ENCODE measurements around the gene ZBTB43.
"Not testable (repeated sequence)": the region's sequence is repeated elsewhere in the genome, so short reads cannot be mapped to it uniquely, and the experiment has no call there.

Gene ZBTB43

DNA sequence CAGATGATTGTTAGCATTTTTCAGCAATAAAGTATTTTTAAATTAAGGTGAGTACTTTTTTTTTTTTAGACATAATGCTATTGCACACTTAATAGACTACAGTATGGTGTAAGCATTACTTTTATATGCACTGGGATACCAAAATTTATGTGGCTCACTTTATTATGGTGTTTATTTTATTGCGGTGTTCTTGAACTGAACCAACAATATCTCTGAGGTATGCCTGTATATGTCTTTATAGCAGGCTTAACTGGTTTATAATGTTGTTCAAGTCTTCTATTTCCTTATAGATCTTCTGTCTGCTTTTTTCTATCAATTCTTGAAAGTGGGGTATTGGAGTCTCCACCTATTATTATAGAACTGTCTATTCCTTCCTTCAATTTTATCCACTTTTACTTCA lies 18.0 kb downstream of the ZBTB43 start:
- Histone ChIP-seq H3K27ac (ENCODE audit: low read depth, low read length) (no peak overlapping the region), H3K4me2 (ENCODE audit: low read depth, low read length, poor library complexity, severe bottlenecking) (no peak overlapping the region), H3K9ac (ENCODE audit: low read length) (no peak overlapping the region), H3K9me2 (replicated peaks; ENCODE audit: insufficient read depth, low read length) (no peaks in the 10 kb centered on the region), H3K4me3 (ENCODE audit: insufficient read depth, low read length, poor library complexity, severe bottlenecking) (no peak overlapping the region), H3K9me3 (ENCODE audit: insufficient read depth, low read length) (peaks cover 9% of the 10 kb centered on the region; the same call in 1 of the 2 replicates), H3K36me3 (ENCODE audit: low read length) (peaks cover 19% of the 10 kb centered on the region), H3K27me3 (ENCODE audit: low read length) (no peaks in the 10 kb centered on the region), H3F3A (ENCODE audit: insufficient read depth) (0 out of 2 replicates have a peak, but pooled peaks cover 5% of the 10 kb centered on the region), H3K79me2 (ENCODE audit: insufficient read depth, low read length) (peaks cover 24% of the 10 kb centered on the region), H2AFZ (ENCODE audit: low read depth, low read length, severe bottlenecking) (no peak overlapping the region), H4K20me1 (ENCODE audit: low read depth, low read length) (no peaks in the 10 kb centered on the region)
- TF ChIP-seq, protein P1, sequence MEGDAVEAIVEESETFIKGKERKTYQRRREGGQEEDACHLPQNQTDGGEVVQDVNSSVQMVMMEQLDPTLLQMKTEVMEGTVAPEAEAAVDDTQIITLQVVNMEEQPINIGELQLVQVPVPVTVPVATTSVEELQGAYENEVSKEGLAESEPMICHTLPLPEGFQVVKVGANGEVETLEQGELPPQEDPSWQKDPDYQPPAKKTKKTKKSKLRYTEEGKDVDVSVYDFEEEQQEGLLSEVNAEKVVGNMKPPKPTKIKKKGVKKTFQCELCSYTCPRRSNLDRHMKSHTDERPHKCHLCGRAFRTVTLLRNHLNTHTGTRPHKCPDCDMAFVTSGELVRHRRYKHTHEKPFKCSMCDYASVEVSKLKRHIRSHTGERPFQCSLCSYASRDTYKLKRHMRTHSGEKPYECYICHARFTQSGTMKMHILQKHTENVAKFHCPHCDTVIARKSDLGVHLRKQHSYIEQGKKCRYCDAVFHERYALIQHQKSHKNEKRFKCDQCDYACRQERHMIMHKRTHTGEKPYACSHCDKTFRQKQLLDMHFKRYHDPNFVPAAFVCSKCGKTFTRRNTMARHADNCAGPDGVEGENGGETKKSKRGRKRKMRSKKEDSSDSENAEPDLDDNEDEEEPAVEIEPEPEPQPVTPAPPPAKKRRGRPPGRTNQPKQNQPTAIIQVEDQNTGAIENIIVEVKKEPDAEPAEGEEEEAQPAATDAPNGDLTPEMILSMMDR (IDR thresholded peaks at IDR 0.05; ENCODE audit: insufficient read depth, low read length, poor library complexity, severe bottlenecking): no peak

DNA sequence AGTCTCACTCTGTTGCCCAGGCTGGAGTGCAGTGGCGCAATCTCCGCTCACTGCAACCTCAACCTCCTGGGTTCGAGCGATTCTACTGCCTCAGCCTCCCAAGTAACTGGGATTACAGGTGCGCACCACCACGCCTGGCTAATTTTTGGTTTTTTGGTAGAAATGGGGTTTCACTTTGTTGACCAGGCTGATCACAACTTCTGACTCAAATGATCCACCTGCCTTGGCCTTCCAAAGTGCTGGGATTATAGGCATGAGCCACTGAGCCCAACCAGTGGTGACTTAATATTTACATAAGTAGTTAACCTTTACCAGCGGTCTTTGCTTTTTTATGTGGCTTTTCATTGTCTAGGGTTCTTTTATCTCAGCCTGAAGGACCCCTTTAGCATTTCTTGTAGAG lies 19.2 kb downstream of the ZBTB43 start:
- H3K4me3 ChIP-seq (ENCODE audit: insufficient read depth, low read length, poor library complexity, severe bottlenecking); H3K9me3 ChIP-seq (ENCODE audit: insufficient read depth, low read length); H3F3A ChIP-seq (ENCODE audit: insufficient read depth); H3K27ac ChIP-seq (ENCODE audit: low read depth, low read length); H3K4me2 ChIP-seq (ENCODE audit: low read depth, low read length, poor library complexity, severe bottlenecking); H3K27me3 ChIP-seq (ENCODE audit: low read length); H2AFZ ChIP-seq (ENCODE audit: low read depth, low read length, severe bottlenecking); H3K9me2 ChIP-seq (replicated peaks; ENCODE audit: insufficient read depth, low read length); H4K20me1 ChIP-seq (ENCODE audit: low read depth, low read length); H3K9ac ChIP-seq (ENCODE audit: low read length): not testable (repeated sequence)
- H3K36me3 ChIP-seq (ENCODE audit: low read length): peaks cover 12% of the 10 kb centered on the region
- peaks cover 15% of the 10 kb centered on the region for H3K79me2 ChIP-seq (ENCODE audit: insufficient read depth, low read length)

DNA sequence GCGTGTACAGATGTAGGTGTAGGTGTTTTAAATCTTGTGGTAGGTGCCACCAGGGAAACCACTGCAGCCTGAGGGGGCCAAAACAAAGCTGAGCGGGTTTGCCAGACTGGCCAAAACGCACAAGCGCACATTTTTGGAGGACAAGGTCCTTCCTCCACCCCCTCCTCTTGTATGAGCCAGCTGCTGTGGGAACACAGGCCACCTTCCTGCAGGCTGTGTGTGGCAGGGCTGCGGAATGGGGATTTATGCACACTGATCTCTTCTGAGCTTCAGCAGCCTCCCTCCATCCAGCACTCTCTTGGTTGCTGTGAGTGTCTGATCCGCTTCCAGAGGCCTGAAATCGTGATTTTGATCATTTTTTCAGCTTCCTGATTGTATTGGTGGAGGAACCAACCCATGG lies 22.4 kb downstream of the ZBTB43 start:
- no peaks in the 10 kb centered on the region for H3K9me2 ChIP-seq (replicated peaks; ENCODE audit: insufficient read depth, low read length)
- no peak overlapping the region for H3K27ac ChIP-seq (ENCODE audit: low read depth, low read length)
- H3K27me3 ChIP-seq (ENCODE audit: low read length): no peaks in the 10 kb centered on the region
- H3K4me2 ChIP-seq (ENCODE audit: low read depth, low read length, poor library complexity, severe bottlenecking): no peak overlapping the region
- no peaks in the 10 kb centered on the region for H3K36me3 ChIP-seq (ENCODE audit: low read length)
- no peaks in the 10 kb centered on the region for H3K9me3 ChIP-seq (ENCODE audit: insufficient read depth, low read length)
- no peaks in the 10 kb centered on the region for H4K20me1 ChIP-seq (ENCODE audit: low read depth, low read length)
- H2AFZ ChIP-seq (ENCODE audit: low read depth, low read length, severe bottlenecking): no peak overlapping the region
- no peaks in the 10 kb centered on the region for H3K79me2 ChIP-seq (ENCODE audit: insufficient read depth, low read length)
- H3K9ac ChIP-seq (ENCODE audit: low read length): no peak overlapping the region
- no peak for TF ChIP-seq EZH2phosphoT487 (conservative IDR thresholded peaks at IDR 0.05; ENCODE audit: low read length)
- TF ChIP-seq, protein P1 (IDR thresholded peaks at IDR 0.05; ENCODE audit: insufficient read depth, low read length, poor library complexity, severe bottlenecking): no peak
- H3F3A ChIP-seq (ENCODE audit: insufficient read depth): 0 out of 2 replicates have a peak, but pooled peaks cover 5% of the 10 kb centered on the region
- no peak overlapping the region for H3K4me3 ChIP-seq (ENCODE audit: insufficient read depth, low read length, poor library complexity, severe bottlenecking)

DNA sequence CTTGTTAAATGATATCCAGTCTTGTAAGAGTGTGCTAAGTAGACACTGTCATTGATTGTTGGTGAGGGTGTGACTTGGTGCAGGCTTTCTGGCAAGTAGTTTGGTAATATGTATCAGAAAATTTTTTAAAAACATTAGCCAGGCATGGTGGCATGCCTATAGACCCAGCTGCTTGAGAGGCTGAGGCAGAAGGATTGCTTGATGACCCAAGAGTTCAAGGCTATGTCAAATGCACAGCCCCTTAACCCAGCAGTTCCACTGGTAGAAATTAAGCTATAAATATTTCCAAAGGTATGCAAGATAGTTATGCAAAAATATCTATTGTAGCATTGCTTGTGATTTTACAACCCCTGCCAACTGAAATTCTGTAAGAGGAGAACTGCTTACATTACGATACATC lies 24.2 kb downstream of the ZBTB43 start:
- H3K9me3 ChIP-seq (ENCODE audit: insufficient read depth, low read length): no peaks in the 10 kb centered on the region
- H3K36me3 ChIP-seq (ENCODE audit: low read length): no peaks in the 10 kb centered on the region
- H3K27me3 ChIP-seq (ENCODE audit: low read length): no peaks in the 10 kb centered on the region
- no peaks in the 10 kb centered on the region for H4K20me1 ChIP-seq (ENCODE audit: low read depth, low read length)
- no peak for TF ChIP-seq EZH2phosphoT487 (conservative IDR thresholded peaks at IDR 0.05; ENCODE audit: low read length)
- TF ChIP-seq, protein P1 (IDR thresholded peaks at IDR 0.05; ENCODE audit: insufficient read depth, low read length, poor library complexity, severe bottlenecking): no peak
- no peak overlapping the region for H3K27ac ChIP-seq (ENCODE audit: low read depth, low read length)
- H3K9me2 ChIP-seq (replicated peaks; ENCODE audit: insufficient read depth, low read length): no peaks in the 10 kb centered on the region
- H3K79me2 ChIP-seq (ENCODE audit: insufficient read depth, low read length): no peaks in the 10 kb centered on the region
- no peak overlapping the region for H2AFZ ChIP-seq (ENCODE audit: low read depth, low read length, severe bottlenecking)
- no peak overlapping the region for H3K4me3 ChIP-seq (ENCODE audit: insufficient read depth, low read length, poor library complexity, severe bottlenecking)
- H3K9ac ChIP-seq (ENCODE audit: low read length): no peak overlapping the region
- H3K4me2 ChIP-seq (ENCODE audit: low read depth, low read length, poor library complexity, severe bottlenecking): no peak overlapping the region
- H3F3A ChIP-seq (ENCODE audit: insufficient read depth): no peaks in the 10 kb centered on the region
